Endothelial cell of umbilical vein (primary cell): ENCODE measurements around the gene DCTD.

Experiments
- EZH2 ChIP-seq: IDR thresholded peaks from 2 replicates; pipeline ENCODE4 v1.6.1; 2012; ENCODE audit warnings: borderline replicate concordance, low read depth, mild to moderate bottlenecking, moderate library complexity, low read length, inconsistent platforms; ENCODE audit not compliant: severe bottlenecking
- JUN ChIP-seq: IDR thresholded peaks from 2 replicates; pipeline ENCODE4 v1.6.1; 2011; ENCODE audit warnings: borderline replicate concordance, low read depth; ENCODE audit not compliant: insufficient read length, insufficient read depth
- MYC ChIP-seq: IDR thresholded peaks from one replicate; pipeline ENCODE4 v1.6.1; 2011; ENCODE audit warnings: mild to moderate bottlenecking, low read depth, low read length
- POLR2A ChIP-seq: IDR thresholded peaks from 2 replicates; pipeline ENCODE4 v1.6.1; 2012; ENCODE audit warnings: low read depth, mild to moderate bottlenecking, control low read depth, low read length
- POLR2AphosphoS5 ChIP-seq: IDR thresholded peaks from 2 replicates; pipeline ENCODE4 v1.6.1; 2012; ENCODE audit warnings: low read depth, mild to moderate bottlenecking, control low read depth, low read length, moderate library complexity; ENCODE audit not compliant: insufficient read depth
- TF ChIP-seq, protein P1 (sequence below), 2 donors: IDR thresholded peaks; 1 replicate in 1 of 2; 2 replicates in 1 of 2; pipeline ENCODE4 v1.5.1; 2011; ENCODE audit warnings: low read length in 2 of 2, mild to moderate bottlenecking in 2 of 2, moderate library complexity in 2 of 2, control low read depth in 1 of 2, inconsistent platforms in 1 of 2, low read depth in 1 of 2; ENCODE audit not compliant: insufficient read depth in 1 of 2; ENCODE audit errors: extremely low read depth in 1 of 2

DNA sequence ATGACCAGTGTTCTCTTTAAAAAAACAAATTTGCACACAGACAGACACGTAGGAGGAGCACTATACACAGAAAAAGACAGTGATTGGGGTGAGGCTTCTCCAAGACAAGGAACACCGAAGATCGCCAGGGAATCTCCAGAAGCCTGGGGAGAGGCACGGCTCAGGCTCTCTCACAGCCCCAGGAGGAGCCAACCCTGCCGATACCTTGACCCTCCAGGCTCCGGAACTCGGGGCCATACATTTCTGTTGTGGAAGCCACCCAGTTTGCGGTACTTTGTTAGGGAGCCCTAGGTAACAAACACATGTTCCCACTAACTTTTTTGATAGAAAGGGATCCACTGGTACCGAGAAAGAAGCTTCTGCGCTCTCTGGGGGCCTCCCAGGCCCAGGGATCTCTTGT is 55.8 kb downstream of the DCTD start:
- no peak for TF ChIP-seq POLR2AphosphoS5
- TF ChIP-seq, protein P1, sequence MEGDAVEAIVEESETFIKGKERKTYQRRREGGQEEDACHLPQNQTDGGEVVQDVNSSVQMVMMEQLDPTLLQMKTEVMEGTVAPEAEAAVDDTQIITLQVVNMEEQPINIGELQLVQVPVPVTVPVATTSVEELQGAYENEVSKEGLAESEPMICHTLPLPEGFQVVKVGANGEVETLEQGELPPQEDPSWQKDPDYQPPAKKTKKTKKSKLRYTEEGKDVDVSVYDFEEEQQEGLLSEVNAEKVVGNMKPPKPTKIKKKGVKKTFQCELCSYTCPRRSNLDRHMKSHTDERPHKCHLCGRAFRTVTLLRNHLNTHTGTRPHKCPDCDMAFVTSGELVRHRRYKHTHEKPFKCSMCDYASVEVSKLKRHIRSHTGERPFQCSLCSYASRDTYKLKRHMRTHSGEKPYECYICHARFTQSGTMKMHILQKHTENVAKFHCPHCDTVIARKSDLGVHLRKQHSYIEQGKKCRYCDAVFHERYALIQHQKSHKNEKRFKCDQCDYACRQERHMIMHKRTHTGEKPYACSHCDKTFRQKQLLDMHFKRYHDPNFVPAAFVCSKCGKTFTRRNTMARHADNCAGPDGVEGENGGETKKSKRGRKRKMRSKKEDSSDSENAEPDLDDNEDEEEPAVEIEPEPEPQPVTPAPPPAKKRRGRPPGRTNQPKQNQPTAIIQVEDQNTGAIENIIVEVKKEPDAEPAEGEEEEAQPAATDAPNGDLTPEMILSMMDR (IDR thresholded peaks at IDR 0.05; ENCODE audit: extremely low read depth in 1 of 2, insufficient read depth in 1 of 2, low read depth in 1 of 2, low read length in 2 of 2) = no peak
- TF ChIP-seq POLR2A = no peak
- TF ChIP-seq JUN = no peak
- no peak for TF ChIP-seq EZH2
- TF ChIP-seq MYC = no peak
